Endothelial cell of umbilical vein (primary cell): ENCODE measurements around the gene CNNM3. TPM values are rescaled to one million over a fixed set of nuclear protein-coding genes. Genes with fewer than 3 reads are reported as not detected.

Experiments
- BruUV-seq: library from RNA; stranded (reverse); fragments of 400-500 nt; replicated peaks from 2 replicates; lab custom pipeline; 2021; lab: Mats Ljungman, UMichigan
- CTCF ChIA-PET: fragments of 300-600, 350-600 bp; sonication (Branson Sonifier 250); formaldehyde crosslinking; loops from one replicate; lab custom pipeline; 2021; ENCODE audit warnings: antibody characterized with exemption, inconsistent platforms; lab: Charles Lee
- POLR2A ChIA-PET: fragments of 300-600, 350-600 bp; sonication (Branson Sonifier 250); formaldehyde crosslinking; loops from one replicate; lab custom pipeline; 2021; ENCODE audit warnings: antibody characterized with exemption, inconsistent platforms; lab: Charles Lee
- DNase-seq: peaks from one replicate; pipeline ENCODE4 v3.0.0-alpha.2; 2011; ENCODE audit warnings: low read depth, low spot score
- FAIRE-seq: peaks from 2 replicates; lab custom pipeline; 2011; peaks lifted over from hg19 to GRCh38; lab: Jason Lieb, UNC
- H2AFZ ChIP-seq: 2 replicates; pipeline ENCODE4 v1.6.0; 2012; ENCODE audit warnings: low read depth, low read length, control low read depth, inconsistent platforms
- H3K27ac ChIP-seq: 2 replicates; pipeline ENCODE4 v1.5.1; 2011; ENCODE audit warnings: low read depth, mild to moderate bottlenecking, control low read depth, low read length, moderate library complexity; ENCODE audit not compliant: insufficient read depth
- H3K27me3 ChIP-seq, 2 experiments: 2 replicates each; pipeline versions ENCODE4 v1.6.0 to v1.6.1; 2011; ENCODE audit warnings: low read length in 2 of 2, mixed read lengths in 1 of 2; ENCODE audit not compliant: control insufficient read depth in 2 of 2, insufficient read depth in 2 of 2
- H3K36me3 ChIP-seq, 2 experiments: 2 replicates in 1 of 2; 3 replicates in 1 of 2; pipeline ENCODE4 v1.5.1; 2011; ENCODE audit warnings: low read length in 2 of 2, mild to moderate bottlenecking in 1 of 2, moderate library complexity in 1 of 2; ENCODE audit not compliant: control insufficient read depth in 2 of 2, insufficient read depth in 2 of 2; ENCODE audit errors: extremely low read depth in 1 of 2
- H3K4me1 ChIP-seq: 3 replicates; pipeline ENCODE4 v1.5.1; 2011; ENCODE audit warnings: mild to moderate bottlenecking, low read length; ENCODE audit not compliant: control insufficient read depth, insufficient read depth; ENCODE audit errors: extremely low read depth
- H3K4me2 ChIP-seq: 2 replicates; pipeline ENCODE4 v1.6.1; 2011; ENCODE audit warnings: low read length, control low read depth, mixed read lengths; ENCODE audit not compliant: insufficient read depth
- H3K4me3 ChIP-seq, 3 experiments: fragments of 200-600 bp in 1 of 3; sonication (generic), shearing (Covaris generic) in 1 of 3; replicated peaks in 1 of 3; 2 replicates each; pipeline ENCODE4 v1.5.1; 2011 to 2016; ENCODE audit warnings: control low read depth in 3 of 3, low read length in 3 of 3, mild to moderate bottlenecking in 2 of 3, inconsistent platforms in 1 of 3, low read depth in 1 of 3, moderate library complexity in 1 of 3; ENCODE audit not compliant: insufficient read depth in 1 of 3
- H3K79me2 ChIP-seq: 2 replicates; pipeline ENCODE4 v1.6.0; 2012; ENCODE audit warnings: low read length, inconsistent platforms; ENCODE audit not compliant: control insufficient read depth, insufficient read depth
- H3K9ac ChIP-seq: replicated peaks from 2 replicates; pipeline ENCODE3; 2011; ENCODE audit warnings: low read length, control low read depth; ENCODE audit not compliant: insufficient read depth; ENCODE audit errors: extremely low read depth
- H3K9me1 ChIP-seq: replicated peaks from 3 replicates; pipeline ENCODE4 v1.6.0; 2011; ENCODE audit warnings: mild to moderate bottlenecking, low read length; ENCODE audit not compliant: control insufficient read depth, insufficient read depth; ENCODE audit errors: extremely low read depth
- H3K9me3 ChIP-seq: replicated peaks from 2 replicates; pipeline ENCODE4 v1.5.1; 2012; ENCODE audit warnings: low read length, inconsistent platforms; ENCODE audit not compliant: control insufficient read depth, insufficient read depth
- H4K20me1 ChIP-seq: replicated peaks from 2 replicates; pipeline ENCODE3; 2011; ENCODE audit warnings: mild to moderate bottlenecking, low read length; ENCODE audit not compliant: control insufficient read depth, insufficient read depth; ENCODE audit errors: extremely low read depth
- FOS ChIP-seq: IDR thresholded peaks from 2 replicates; pipeline ENCODE4 v1.6.1; 2011; ENCODE audit warnings: mild to moderate bottlenecking, low read length, moderate library complexity, borderline replicate concordance; ENCODE audit not compliant: insufficient read depth
- GATA2 ChIP-seq: IDR thresholded peaks from 2 replicates; pipeline ENCODE4 v1.7.0; 2011; ENCODE audit warnings: low read depth, mild to moderate bottlenecking, moderate library complexity, mixed read lengths, low read length; ENCODE audit not compliant: insufficient read length, insufficient read depth
- MYC ChIP-seq: IDR thresholded peaks from one replicate; pipeline ENCODE4 v1.6.1; 2011; ENCODE audit warnings: mild to moderate bottlenecking, low read depth, low read length
- POLR2AphosphoS5 ChIP-seq: IDR thresholded peaks from 2 replicates; pipeline ENCODE4 v1.6.1; 2012; ENCODE audit warnings: low read depth, mild to moderate bottlenecking, control low read depth, low read length, moderate library complexity; ENCODE audit not compliant: insufficient read depth
- dilution Hi-C: fragments of 300-500 bp; cut with MboI; formaldehyde crosslinking; loops from one replicate; pipeline ENCODE4 v1.15.0; 2019; ENCODE audit warnings: low sequenced_read_pairs; ENCODE audit not compliant: extremely low pct_ligation_motif_present
- intact Hi-C: fragments of 100-400 bp; cut with micrococcal nuclease; formaldehyde crosslinking; loops from one replicate; pipeline ENCODE4 v1.10.0; 2022
- polyA plus RNA-seq, 4 experiments: library from polyadenylated mRNA; depleted of rRNA in 3 of 4; stranded (reverse) in 3 of 4; unstranded in 1 of 4; fragments of >200 nt; gene quantifications; 2 replicates each; pipeline versions ENCODE4 v1.2.1 to v1.2.3, GENCODE V29; 2011 to 2012; ENCODE audit warnings: missing spikeins in 1 of 4
- total RNA-seq: library from RNA; stranded (reverse); gene quantifications from 2 replicates; pipeline ENCODE4 v1.2.3, GENCODE V29; 2021
- TF ChIP-seq, protein P1 (sequence below), 2 donors: IDR thresholded peaks; 1 replicate in 1 of 2; 2 replicates in 1 of 2; pipeline ENCODE4 v1.5.1; 2011; ENCODE audit warnings: low read length in 2 of 2, mild to moderate bottlenecking in 2 of 2, moderate library complexity in 2 of 2, control low read depth in 1 of 2, inconsistent platforms in 1 of 2, low read depth in 1 of 2; ENCODE audit not compliant: insufficient read depth in 1 of 2; ENCODE audit errors: extremely low read depth in 1 of 2
- TF ChIP-seq, protein P2 (sequence below): IDR thresholded peaks from 2 replicates; pipeline ENCODE4 v1.6.1; 2011; ENCODE audit not compliant: insufficient read depth, insufficient read length

The CNNM3 gene
- total and polyA plus RNA-seq, 2 donors (not counting 3 experiments of a cell fraction or from before 2014, with no cell fraction given), result 13.0 to 14.9 TPM

DNA sequence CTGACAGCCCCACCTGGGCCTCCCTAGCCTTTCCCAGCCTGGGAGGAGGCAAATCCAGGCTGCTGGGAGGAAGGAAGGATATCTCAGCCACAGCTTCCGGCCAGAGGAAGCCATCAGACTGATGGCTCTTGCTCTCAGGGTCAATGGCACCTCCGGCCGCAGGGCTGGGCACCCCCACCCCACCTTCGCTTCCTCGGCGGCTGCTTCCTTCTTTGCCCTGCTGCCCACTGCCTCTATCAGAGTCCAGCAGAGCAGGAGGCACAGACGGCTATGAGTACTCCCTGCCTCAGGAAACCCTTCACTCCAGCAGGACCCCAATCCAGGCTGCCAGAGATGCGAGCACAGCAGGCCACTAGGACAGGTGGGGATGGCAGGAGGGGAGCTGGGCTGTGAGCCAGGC lies 50.5 kb downstream of the CNNM3 start:
- Histone ChIP-seq H3K4me2 (peak overlapping the region; percentile 36), H3K9me3 (no peaks in the 10 kb centered on the region), H2AFZ (no peak overlapping the region), H3K4me3 (no peak overlapping the region), H3K9ac (no peak overlapping the region), H4K20me1 (no peaks in the 10 kb centered on the region), H3K9me1 (no peaks in the 10 kb centered on the region), H3K4me1 (peaks cover 30% of the 10 kb centered on the region), H3K27ac (no peak overlapping the region), H3K36me3 (peaks cover 4 to 34% of the 10 kb centered on the region in 2 experiments), H3K27me3 (peaks cover 10 to 16% of the 10 kb centered on the region in 2 experiments), H3K79me2 (no peaks in the 10 kb centered on the region)
- no TSS peak for BruUV-seq
- FAIRE-seq (peak; percentile 79), DNase-seq (peak; percentile 45)
- POLR2A ChIA-PET, result interaction anchor here (0.6 kb wide), 1 partner anchor 8 kb away, joined by 12 read pairs; no protein-coding TSS in a partner anchor
- CTCF ChIA-PET, result interaction anchor here (1.4 to 6.5 kb wide), 2 partner anchors 8 to 50 kb away, joined by 5 to 81 read pairs; partner anchors contain the start of genes ANKRD39 and CNNM3
- dilution Hi-C loops, result no loop called here
- intact Hi-C loops, result no loop called here
- TF ChIP-seq GATA2 (peak; percentile 48), FOS (no peak), POLR2AphosphoS5 (peak; percentile 77), MYC (no peak)
- TF ChIP-seq, protein P1, sequence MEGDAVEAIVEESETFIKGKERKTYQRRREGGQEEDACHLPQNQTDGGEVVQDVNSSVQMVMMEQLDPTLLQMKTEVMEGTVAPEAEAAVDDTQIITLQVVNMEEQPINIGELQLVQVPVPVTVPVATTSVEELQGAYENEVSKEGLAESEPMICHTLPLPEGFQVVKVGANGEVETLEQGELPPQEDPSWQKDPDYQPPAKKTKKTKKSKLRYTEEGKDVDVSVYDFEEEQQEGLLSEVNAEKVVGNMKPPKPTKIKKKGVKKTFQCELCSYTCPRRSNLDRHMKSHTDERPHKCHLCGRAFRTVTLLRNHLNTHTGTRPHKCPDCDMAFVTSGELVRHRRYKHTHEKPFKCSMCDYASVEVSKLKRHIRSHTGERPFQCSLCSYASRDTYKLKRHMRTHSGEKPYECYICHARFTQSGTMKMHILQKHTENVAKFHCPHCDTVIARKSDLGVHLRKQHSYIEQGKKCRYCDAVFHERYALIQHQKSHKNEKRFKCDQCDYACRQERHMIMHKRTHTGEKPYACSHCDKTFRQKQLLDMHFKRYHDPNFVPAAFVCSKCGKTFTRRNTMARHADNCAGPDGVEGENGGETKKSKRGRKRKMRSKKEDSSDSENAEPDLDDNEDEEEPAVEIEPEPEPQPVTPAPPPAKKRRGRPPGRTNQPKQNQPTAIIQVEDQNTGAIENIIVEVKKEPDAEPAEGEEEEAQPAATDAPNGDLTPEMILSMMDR (IDR thresholded peaks at IDR 0.05; ENCODE audit: extremely low read depth in 1 of 2, insufficient read depth in 1 of 2, low read depth in 1 of 2, low read length in 2 of 2), result no peak
- TF ChIP-seq, protein P2, sequence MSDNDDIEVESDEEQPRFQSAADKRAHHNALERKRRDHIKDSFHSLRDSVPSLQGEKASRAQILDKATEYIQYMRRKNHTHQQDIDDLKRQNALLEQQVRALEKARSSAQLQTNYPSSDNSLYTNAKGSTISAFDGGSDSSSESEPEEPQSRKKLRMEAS, result no peak
